Endodermal cell (in vitro differentiated cells): Measurements from ENCODE around the gene COL15A1. TPM values are rescaled to one million over a fixed set of nuclear protein-coding genes. Genes with fewer than 3 reads are reported as not detected.

Experiments
- DNase-seq: peaks from one replicate; pipeline ENCODE4 v3.0.0-alpha.2; 2017
- H3K27ac ChIP-seq: 2 replicates; pipeline ENCODE4 v1.5.1; 2013; ENCODE audit warnings: mild to moderate bottlenecking, low read depth, low read length, moderate library complexity
- H3K27me3 ChIP-seq: 2 replicates; pipeline ENCODE4 v1.6.1; 2013; ENCODE audit warnings: mild to moderate bottlenecking, low read length, moderate library complexity; ENCODE audit not compliant: insufficient read depth, control insufficient read depth, poor library complexity, severe bottlenecking
- H3K36me3 ChIP-seq: 2 replicates; pipeline ENCODE4 v1.7.0; 2013; ENCODE audit warnings: mild to moderate bottlenecking, low read length, moderate library complexity; ENCODE audit not compliant: control insufficient read depth, insufficient read depth
- H3K4me1 ChIP-seq: one replicate; pipeline ENCODE4 v1.7.0; 2013; ENCODE audit warnings: low read length; ENCODE audit not compliant: control insufficient read depth, insufficient read depth
- H3K4me3 ChIP-seq: 2 replicates; pipeline ENCODE4 v1.5.1; 2013; ENCODE audit warnings: mild to moderate bottlenecking, low read length, moderate library complexity
- H3K9ac ChIP-seq: 2 replicates; pipeline ENCODE4 v1.6.1; 2013; ENCODE audit warnings: mild to moderate bottlenecking, low read length, moderate library complexity; ENCODE audit not compliant: poor library complexity, severe bottlenecking; ENCODE audit errors: extremely low read depth
- H3K9me3 ChIP-seq: 2 replicates; pipeline ENCODE4 v1.6.1; 2013; ENCODE audit warnings: mild to moderate bottlenecking, low read length, moderate library complexity; ENCODE audit not compliant: control insufficient read depth
- H3K27ac Mint-ChIP-seq: 2 replicates; pipeline ENCODE4 v1.8.0; 2020; ENCODE audit warnings: mixed read lengths
- H3K27me3 Mint-ChIP-seq: 2 replicates; pipeline ENCODE4 v1.8.0; 2021; ENCODE audit warnings: mild to moderate bottlenecking, mixed read lengths; ENCODE audit not compliant: insufficient read depth
- H3K36me3 Mint-ChIP-seq: 2 replicates; pipeline ENCODE4 v1.8.0; 2020; ENCODE audit warnings: low read depth, mixed read lengths
- H3K4me1 Mint-ChIP-seq: 2 replicates; pipeline ENCODE4 v1.8.0; 2020; ENCODE audit warnings: mixed read lengths
- H3K4me3 Mint-ChIP-seq: 2 replicates; pipeline ENCODE4 v1.8.0; 2020; ENCODE audit warnings: mild to moderate bottlenecking, moderate library complexity, mixed read lengths
- H3K9me3 Mint-ChIP-seq: 2 replicates; pipeline ENCODE4 v1.8.0; 2020; ENCODE audit warnings: mild to moderate bottlenecking, mixed read lengths
- CTCF ChIP-seq: fragments of 200-600 bp; sonication (generic); conservative IDR thresholded peaks from 2 replicates; pipeline ENCODE4 v1.5.0; 2021; ENCODE audit warnings: antibody characterized with exemption, mild to moderate bottlenecking
- WGBS, 2 experiments: methylation state at CpG; one replicate each; pipeline versions ENCODE4 v1.1.5 to v1.1.7; 2013; ENCODE audit warnings: missing lambda C conversion rate in 2 of 2, mixed read lengths in 1 of 2; ENCODE audit not compliant: insufficient coverage in 1 of 2, insufficient read length in 1 of 2; 5-methylcytosine and 5-hydroxymethylcytosine counted together
- total RNA-seq, 2 donors: library from RNA; stranded (reverse); fragmentation: NEBNext Ultra II Directional in 1 of 2; extraction: Animal tissue kit (Norgen Biotek cat#: 25700) in 1 of 2; gene quantifications; 2 replicates in 1 of 2; 3 replicates in 1 of 2; pipeline ENCODE4 v1.2.1, GENCODE V29; 2021

Gene COL15A1
- total RNA-seq, 2 donors from 2014 or later = 0.27 TPM; not detected in 1

- no peak overlapping the region for H3K4me3 Mint-ChIP-seq
- no peak overlapping the region for H3K27ac ChIP-seq
- no peaks in the 10 kb centered on the region for H3K4me1 ChIP-seq
- no peak for TF ChIP-seq CTCF
- DNase-seq = no peak
- peaks cover 19% of the 10 kb centered on the region for H3K27me3 ChIP-seq
- H3K4me1 Mint-ChIP-seq = no peaks in the 10 kb centered on the region
- 97 to 100% methylated on average over 1 to 2 of the region's 2 CpGs for WGBS, 2 experiments
- peaks cover 7% of the 10 kb centered on the region for H3K9me3 Mint-ChIP-seq
- no peaks in the 10 kb centered on the region for H3K36me3 Mint-ChIP-seq
- H3K9me3 ChIP-seq = peaks cover 10% of the 10 kb centered on the region
- H3K4me3 ChIP-seq = no peak overlapping the region
- no peak overlapping the region for H3K27ac Mint-ChIP-seq
- H3K27me3 Mint-ChIP-seq = peaks cover 20% of the 10 kb centered on the region
- no peak overlapping the region for H3K9ac ChIP-seq
- H3K36me3 ChIP-seq = no peaks in the 10 kb centered on the region
Measured at GRCh38 chr9:98954244-98954610, 10.5 kb downstream of the COL15A1 start.

- Histone ChIP-seq H3K27me3 (peaks cover 10% of the 10 kb centered on the region), H3K36me3 (no peaks in the 10 kb centered on the region), H3K4me3 (no peak overlapping the region), H3K9me3 (peaks cover 10% of the 10 kb centered on the region), H3K27ac (no peak overlapping the region), H3K4me1 (no peaks in the 10 kb centered on the region), H3K9ac (no peak overlapping the region)
- no peak overlapping the region for H3K27ac Mint-ChIP-seq
- peak; percentile 10 for DNase-seq
- H3K36me3 Mint-ChIP-seq = no peaks in the 10 kb centered on the region
- H3K4me3 Mint-ChIP-seq = no peak overlapping the region
- 90 to 92% methylated on average over 2 to 3 of the region's 3 CpGs for WGBS, 2 experiments
- peaks cover 7% of the 10 kb centered on the region for H3K9me3 Mint-ChIP-seq
- no peak for TF ChIP-seq CTCF
- H3K27me3 Mint-ChIP-seq = peaks cover 15% of the 10 kb centered on the region
- no peaks in the 10 kb centered on the region for H3K4me1 Mint-ChIP-seq
Measured at GRCh38 chr9:98955259-98955658, 11.6 kb downstream of the COL15A1 start.

GRCh38 chr9:98957826-98958225, 14.1 kb downstream of the COL15A1 start:
- 94 to 100% methylated on average over 5 to 6 of the region's 6 CpGs for WGBS, 2 experiments
- no peak for TF ChIP-seq CTCF
- no peak overlapping the region for H3K9ac ChIP-seq
- no peak for DNase-seq
- no peak overlapping the region for H3K27ac Mint-ChIP-seq
- no peak overlapping the region for H3K4me3 ChIP-seq
- H3K27me3 Mint-ChIP-seq = peaks cover 5% of the 10 kb centered on the region
- no peaks in the 10 kb centered on the region for H3K4me1 ChIP-seq
- no peaks in the 10 kb centered on the region for H3K27me3 ChIP-seq
- H3K27ac ChIP-seq = no peak overlapping the region
- peaks cover 7% of the 10 kb centered on the region for H3K9me3 Mint-ChIP-seq
- H3K4me1 Mint-ChIP-seq = peaks cover 6% of the 10 kb centered on the region
- no peaks in the 10 kb centered on the region for H3K36me3 ChIP-seq
- H3K9me3 ChIP-seq = peaks cover 10% of the 10 kb centered on the region
- no peak overlapping the region for H3K4me3 Mint-ChIP-seq
- H3K36me3 Mint-ChIP-seq = no peaks in the 10 kb centered on the region
